Astrocyte (in vitro differentiated cells and primary cell): ENCODE data around the gene PLCB4. TPM values are rescaled to one million over a fixed set of nuclear protein-coding genes. Genes with fewer than 3 reads are reported as not detected.

Source experiments
- DNase-seq: peaks from one replicate; pipeline ENCODE4 v3.0.0-alpha.2; 2010; ENCODE audit warnings: low read depth
- FAIRE-seq: peaks from 2 replicates; lab custom pipeline; 2011; peaks lifted over from hg19 to GRCh38; lab: Jason Lieb, UNC
- H2AFZ ChIP-seq: 2 replicates; pipeline ENCODE4 v1.6.0; 2012; ENCODE audit warnings: low read depth, low read length, inconsistent platforms
- H3K27ac ChIP-seq: 2 replicates; pipeline ENCODE4 v1.5.1; 2011; ENCODE audit warnings: low read depth, low read length, inconsistent platforms
- H3K27me3 ChIP-seq: 2 replicates; pipeline ENCODE4 v1.6.0; 2011; ENCODE audit warnings: low read length, inconsistent platforms; ENCODE audit not compliant: insufficient read depth
- H3K36me3 ChIP-seq: 2 replicates; pipeline ENCODE4 v1.5.1; 2011; ENCODE audit warnings: low read length, inconsistent platforms; ENCODE audit not compliant: insufficient read depth
- H3K4me1 ChIP-seq: 2 replicates; pipeline ENCODE4 v1.5.1; 2011; ENCODE audit warnings: low read length, inconsistent platforms; ENCODE audit not compliant: insufficient read depth
- H3K4me2 ChIP-seq: 2 replicates; pipeline ENCODE4 v1.6.0; 2012; ENCODE audit warnings: low read length, inconsistent platforms
- H3K4me3 ChIP-seq: 2 replicates; pipeline ENCODE4 v1.5.1; 2011; ENCODE audit warnings: low read depth, mild to moderate bottlenecking, low read length, inconsistent platforms; ENCODE audit not compliant: insufficient read depth
- H3K79me2 ChIP-seq: 2 replicates; pipeline ENCODE4 v1.6.0; 2012; ENCODE audit warnings: mild to moderate bottlenecking, low read length, inconsistent platforms; ENCODE audit not compliant: insufficient read depth
- H3K9ac ChIP-seq: 2 replicates; pipeline ENCODE4 v1.6.0; 2012; ENCODE audit warnings: mild to moderate bottlenecking, low read length, inconsistent platforms
- H3K9me3 ChIP-seq: 2 replicates; pipeline ENCODE4 v1.5.1; 2012; ENCODE audit warnings: low read depth, mild to moderate bottlenecking, low read length, inconsistent platforms; ENCODE audit not compliant: insufficient read depth
- H4K20me1 ChIP-seq: 2 replicates; pipeline ENCODE4 v1.6.0; 2012; ENCODE audit warnings: low read length, inconsistent platforms; ENCODE audit not compliant: insufficient read depth
- H3K27ac Mint-ChIP-seq: one replicate; pipeline ENCODE4 v1.8.0; 2021; ENCODE audit warnings: mild to moderate bottlenecking, mixed read lengths; ENCODE audit not compliant: unreplicated experiment
- H3K27me3 Mint-ChIP-seq: one replicate; pipeline ENCODE4 v1.8.0; 2021; ENCODE audit warnings: low read depth, mixed read lengths; ENCODE audit not compliant: unreplicated experiment
- H3K36me3 Mint-ChIP-seq: one replicate; pipeline ENCODE4 v1.8.0; 2021; ENCODE audit warnings: low read depth, mixed read lengths; ENCODE audit not compliant: unreplicated experiment
- H3K4me1 Mint-ChIP-seq: one replicate; pipeline ENCODE4 v1.8.0; 2021; ENCODE audit warnings: low read depth, mixed read lengths; ENCODE audit not compliant: unreplicated experiment
- H3K4me3 Mint-ChIP-seq: one replicate; pipeline ENCODE4 v1.8.0; 2021; ENCODE audit warnings: mild to moderate bottlenecking, moderate library complexity, mixed read lengths; ENCODE audit not compliant: unreplicated experiment
- H3K9me3 Mint-ChIP-seq: one replicate; pipeline ENCODE4 v1.8.0; 2021; ENCODE audit warnings: mild to moderate bottlenecking, mixed read lengths; ENCODE audit not compliant: unreplicated experiment
- CTCF ChIP-seq: IDR thresholded peaks from 2 replicates; pipeline ENCODE4 v1.5.1; 2011; ENCODE audit warnings: low read depth, mild to moderate bottlenecking, inconsistent platforms, low read length, moderate library complexity; ENCODE audit not compliant: insufficient read depth
- EZH2 ChIP-seq: IDR thresholded peaks from 2 replicates; pipeline ENCODE4 v1.6.1; 2012; ENCODE audit warnings: mild to moderate bottlenecking, low read length, inconsistent platforms; ENCODE audit not compliant: insufficient read depth
- total RNA-seq: library from RNA; stranded (reverse); gene quantifications from 2 replicates; pipeline ENCODE4 v1.2.1, GENCODE V29; 2021

PLCB4 gene
- total RNA-seq, 1 donor from 2014 or later = 58.2 TPM

- H4K20me1 ChIP-seq = no peaks in the 10 kb centered on the region
- H3K36me3 Mint-ChIP-seq = peaks cover 9% of the 10 kb centered on the region
- H3K27me3 ChIP-seq = no peaks in the 10 kb centered on the region
- TF ChIP-seq CTCF (no peak), EZH2 (no peak)
- no peak overlapping the region for H3K4me3 Mint-ChIP-seq
- no peaks in the 10 kb centered on the region for H3K79me2 ChIP-seq
- no peak overlapping the region for H3K27ac ChIP-seq
- no peaks in the 10 kb centered on the region for H3K36me3 ChIP-seq
- no peaks in the 10 kb centered on the region for H3K4me1 ChIP-seq
- H3K9ac ChIP-seq = no peak overlapping the region
- no peaks in the 10 kb centered on the region for H3K27me3 Mint-ChIP-seq
- no peaks in the 10 kb centered on the region for H3K9me3 Mint-ChIP-seq
- H3K27ac Mint-ChIP-seq = no peak overlapping the region
- H3K4me1 Mint-ChIP-seq = peaks cover 29% of the 10 kb centered on the region
- FAIRE-seq = no peak
- DNase-seq = no peak
- H3K4me3 ChIP-seq = no peak overlapping the region
- H3K9me3 ChIP-seq = no peaks in the 10 kb centered on the region
- H3K4me2 ChIP-seq = no peak overlapping the region
- no peak overlapping the region for H2AFZ ChIP-seq
Observed at GRCh38 chr20:9141921-9142320, 73.0 kb downstream of the PLCB4 start.

GRCh38 chr20:9142809-9143208 lies 73.9 kb downstream of the PLCB4 start:
- DNase-seq = no peak
- H3K36me3 Mint-ChIP-seq = peaks cover 8% of the 10 kb centered on the region
- no peaks in the 10 kb centered on the region for H3K79me2 ChIP-seq
- peaks cover 38% of the 10 kb centered on the region for H3K4me1 Mint-ChIP-seq
- H3K27me3 ChIP-seq = no peaks in the 10 kb centered on the region
- no peak overlapping the region for H3K27ac Mint-ChIP-seq
- no peak overlapping the region for H3K4me3 Mint-ChIP-seq
- H2AFZ ChIP-seq = no peak overlapping the region
- no peak overlapping the region for H3K9ac ChIP-seq
- FAIRE-seq = no peak
- TF ChIP-seq CTCF = no peak
- no peak for TF ChIP-seq EZH2
- H3K4me2 ChIP-seq = no peak overlapping the region
- no peak overlapping the region for H3K4me3 ChIP-seq
- no peaks in the 10 kb centered on the region for H3K36me3 ChIP-seq
- no peaks in the 10 kb centered on the region for H3K9me3 ChIP-seq
- no peaks in the 10 kb centered on the region for H3K27me3 Mint-ChIP-seq
- no peaks in the 10 kb centered on the region for H3K9me3 Mint-ChIP-seq
- no peaks in the 10 kb centered on the region for H4K20me1 ChIP-seq
- no peak overlapping the region for H3K27ac ChIP-seq
- H3K4me1 ChIP-seq = peaks cover 3% of the 10 kb centered on the region

- FAIRE-seq (no peak), DNase-seq (no peak)
- Mint-ChIP-seq H3K4me1 (peaks cover 44% of the 10 kb centered on the region), H3K27ac (no peak overlapping the region), H3K36me3 (peaks cover 6% of the 10 kb centered on the region), H3K4me3 (no peak overlapping the region), H3K27me3 (no peaks in the 10 kb centered on the region), H3K9me3 (no peaks in the 10 kb centered on the region)
- Histone ChIP-seq H3K4me2 (no peak overlapping the region), H3K9ac (no peak overlapping the region), H3K36me3 (no peaks in the 10 kb centered on the region), H4K20me1 (no peaks in the 10 kb centered on the region), H3K79me2 (no peaks in the 10 kb centered on the region), H3K4me1 (peaks cover 3% of the 10 kb centered on the region), H2AFZ (no peak overlapping the region), H3K4me3 (no peak overlapping the region), H3K27me3 (no peaks in the 10 kb centered on the region), H3K27ac (no peak overlapping the region), H3K9me3 (no peaks in the 10 kb centered on the region)
- no peak for TF ChIP-seq EZH2
Observed at GRCh38 chr20:9143926-9144325, 75.0 kb downstream of the PLCB4 start.
